NCI-H446 treated with DMSO at 0.1 percent for 48 hours (cell line): Measurements from ENCODE around the gene OR5AN1.
"Not testable (repeated sequence)": the region's sequence is repeated elsewhere in the genome, so short reads cannot be mapped to it uniquely, and the experiment has no call there.

Source experiments
- DNase-seq: peaks from one replicate; lab custom pipeline; 2025; lab: John Stamatoyannopoulos, UW

Gene OR5AN1

GRCh38 chr11:59358595-59358994 lies at the start of gene OR5AN1:
TSS of gene OR5AN1 (plus strand) at chr11:59358895. CDS start at chr11:59364459, 5,564 bp downstream.
- no peak for DNase-seq

GRCh38 chr11:59335001-59335400 lies 23.7 kb upstream of the OR5AN1 start:
- DNase-seq = no peak

- no peak for DNase-seq
Measured at GRCh38 chr11:59336176-59336575, 22.5 kb upstream of the OR5AN1 start.

- DNase-seq = no peak
Measured at GRCh38 chr11:59336931-59337330, 21.8 kb upstream of the OR5AN1 start.

- DNase-seq = not testable (repeated sequence)
Measured at GRCh38 chr11:59349657-59350056, 9.0 kb upstream of the OR5AN1 start.

- no peak for DNase-seq
Measured at GRCh38 chr11:59355226-59355625, 3.5 kb upstream of the OR5AN1 start.

GRCh38 chr11:59356561-59356960 lies 2.1 kb upstream of the OR5AN1 start:
- no peak for DNase-seq

- DNase-seq = no peak
Measured at GRCh38 chr11:59358020-59358419, 675 bp upstream of the OR5AN1 start.

GRCh38 chr11:59365232-59366018 lies 6.7 kb downstream of the OR5AN1 start:
- no peak for DNase-seq

- no peak for DNase-seq
Measured at GRCh38 chr11:59368238-59369022, 9.7 kb downstream of the OR5AN1 start.

GRCh38 chr11:59372324-59372723 lies 13.6 kb downstream of the OR5AN1 start:
- not testable (repeated sequence) for DNase-seq

GRCh38 chr11:59380263-59381059 lies 21.8 kb downstream of the OR5AN1 start:
- DNase-seq = no peak

GRCh38 chr11:59394186-59394585 lies 35.5 kb downstream of the OR5AN1 start:
- no peak for DNase-seq

GRCh38 chr11:59400461-59401261 lies 42.0 kb downstream of the OR5AN1 start:
- DNase-seq = no peak

- no peak for DNase-seq
Measured at GRCh38 chr11:59401262-59401552, 42.5 kb downstream of the OR5AN1 start.

- DNase-seq = no peak
Measured at GRCh38 chr11:59403546-59403945, 44.9 kb downstream of the OR5AN1 start.

GRCh38 chr11:59413646-59414045 lies 55.0 kb downstream of the OR5AN1 start:
- no peak for DNase-seq

GRCh38 chr11:59415111-59415510 lies 56.4 kb downstream of the OR5AN1 start:
- no peak for DNase-seq

GRCh38 chr11:59416613-59417012 lies 57.9 kb downstream of the OR5AN1 start:
- DNase-seq = peak; percentile 8

GRCh38 chr11:59417023-59417422 lies 58.3 kb downstream of the OR5AN1 start:
- DNase-seq = no peak

- peak; percentile 95 for DNase-seq
Measured at GRCh38 chr11:59418156-59418555, 59.5 kb downstream of the OR5AN1 start.
